Activated CD4-positive, alpha-beta T cell treated with anti-CD3 and anti-CD28 coated beads, Interleukin-10, Interleukin-2, amounts not matched to agents 100 ng/mL and 50 ng/mL, durations not matched to agents 16 hours and 8 hours (primary cell): ENCODE results near the gene ALG8.
A peak's percentile ranks its signal among the peaks of the same experiment; 100 is the strongest.

Experiments
- DNase-seq: peaks from one replicate; pipeline ENCODE4 v3.0.0-alpha.2; 2020

ALG8 gene

DNA sequence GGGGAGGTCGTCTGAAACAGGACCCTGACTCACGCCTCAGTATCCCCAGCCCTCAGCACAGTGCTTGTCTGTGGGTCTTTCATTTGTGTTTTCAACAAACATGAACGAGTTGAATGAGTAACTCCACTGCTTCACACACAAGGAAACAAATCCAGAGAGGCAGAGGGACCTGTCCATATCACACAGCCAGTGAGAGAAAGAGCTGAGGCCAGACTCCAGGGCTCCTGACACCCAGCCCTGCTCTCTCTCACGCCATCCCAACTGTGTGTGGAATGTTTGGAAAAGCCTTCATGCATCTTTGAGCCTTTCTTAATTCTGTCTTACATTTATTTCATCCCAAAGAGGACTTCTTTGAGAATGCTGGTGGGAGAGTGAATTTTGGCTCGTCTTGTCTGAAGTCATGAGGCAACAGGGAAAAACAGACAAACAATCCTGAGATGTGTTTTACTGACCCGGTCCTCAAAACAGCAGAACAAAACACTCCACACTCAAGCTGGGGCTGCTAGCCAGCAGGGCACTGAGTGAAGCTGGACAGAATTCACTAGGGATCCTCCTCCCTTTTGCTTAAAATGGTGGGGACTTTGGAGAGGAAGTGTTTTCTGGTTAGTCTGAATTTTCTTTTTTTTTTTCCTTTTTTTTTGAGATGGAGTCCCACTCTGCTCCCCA, 19.7 kb upstream of the ALG8 start:
- DNase-seq: no peak

DNA sequence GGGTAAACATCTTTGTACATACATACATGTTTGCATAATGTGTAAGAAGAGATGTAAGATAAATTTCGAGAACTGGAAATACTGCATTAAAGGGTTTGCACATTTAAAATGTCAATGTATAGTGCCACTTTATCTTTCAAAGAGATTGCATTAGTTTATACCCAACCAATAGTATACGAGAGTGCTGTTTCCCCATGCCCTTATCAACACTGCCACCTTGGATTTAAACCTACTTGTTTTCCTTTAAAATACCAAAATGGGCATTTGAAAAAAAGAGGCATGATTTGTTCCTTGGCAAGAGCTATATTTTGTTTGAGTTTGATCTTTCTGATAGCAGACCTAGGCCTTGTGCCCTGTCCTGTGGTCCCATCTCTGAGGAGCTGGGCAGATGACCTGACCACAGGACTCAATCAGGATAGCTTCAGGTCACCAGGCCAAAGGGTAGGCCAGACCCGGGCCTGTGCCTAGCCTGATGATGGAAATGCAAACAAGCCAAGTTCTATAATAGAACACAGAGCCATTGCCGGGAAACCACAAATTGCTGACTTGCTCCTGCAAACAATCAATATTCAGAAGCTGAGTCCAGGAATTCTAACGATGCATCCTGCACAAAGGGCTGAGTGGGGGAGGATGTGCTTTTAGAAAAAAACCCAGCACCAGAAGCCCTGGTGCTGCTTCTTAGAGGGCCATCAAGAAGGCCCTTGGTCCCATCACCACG, 16.9 kb upstream of the ALG8 start:
- DNase-seq: no peak

DNA sequence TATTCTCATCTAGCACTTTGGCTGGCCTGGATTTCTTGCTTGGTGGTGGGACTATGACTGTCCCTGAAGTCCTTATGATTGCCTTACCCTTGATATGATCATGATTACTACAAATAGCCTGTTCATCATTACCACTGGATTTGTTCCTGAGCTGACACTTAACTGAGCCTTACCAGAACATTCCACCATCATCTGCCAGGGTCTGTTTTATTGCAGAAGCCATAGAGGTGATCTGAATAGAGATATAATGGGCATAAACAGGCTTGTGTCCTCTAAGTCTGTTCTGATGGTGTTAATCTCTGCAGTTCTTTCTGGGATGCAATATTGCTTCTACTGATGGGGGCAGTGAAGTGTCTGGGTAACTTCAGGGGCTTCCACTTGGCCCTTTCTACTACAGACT, 12.4 kb upstream of the ALG8 start:
- DNase-seq: no peak

DNA sequence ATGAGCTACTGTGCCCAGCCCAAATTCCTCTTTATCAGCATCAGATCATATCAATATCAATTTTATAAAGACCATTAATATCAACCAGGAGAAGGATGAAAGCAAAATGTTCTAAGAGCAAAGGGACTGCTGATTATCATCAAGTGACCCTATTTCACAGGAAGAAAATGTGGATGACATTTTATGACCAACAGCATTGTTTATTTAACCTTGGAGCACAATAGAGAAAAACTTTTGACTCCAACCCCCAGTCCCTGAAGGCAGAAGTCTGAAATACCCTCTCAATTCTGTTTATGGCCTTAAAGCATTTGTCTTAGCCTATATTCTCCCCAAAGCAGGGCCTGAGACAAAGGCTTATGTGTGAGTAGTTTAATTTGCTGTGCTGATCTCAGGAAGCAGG, 11.3 kb upstream of the ALG8 start:
- DNase-seq: no peak

DNA sequence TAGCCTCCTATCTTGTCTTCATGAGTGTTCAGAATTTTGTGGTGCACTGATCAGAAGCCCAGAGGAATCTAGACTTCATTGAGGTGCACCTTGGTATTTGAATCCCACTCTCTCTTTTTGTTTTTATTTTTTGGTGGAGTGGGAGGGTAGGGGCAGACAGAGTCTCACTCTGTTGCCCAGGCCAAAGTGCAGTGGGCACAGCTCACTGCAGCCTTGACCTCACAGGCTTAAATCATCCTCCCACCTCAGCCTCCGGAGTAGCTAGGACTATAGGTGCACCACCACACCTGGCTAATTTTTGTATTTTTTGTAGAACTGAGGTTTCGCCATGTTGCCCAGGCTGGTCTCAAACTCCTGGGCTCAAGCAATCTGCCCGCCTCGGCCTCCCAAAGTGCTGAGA, 10.9 kb upstream of the ALG8 start:
- DNase-seq: no peak

DNA sequence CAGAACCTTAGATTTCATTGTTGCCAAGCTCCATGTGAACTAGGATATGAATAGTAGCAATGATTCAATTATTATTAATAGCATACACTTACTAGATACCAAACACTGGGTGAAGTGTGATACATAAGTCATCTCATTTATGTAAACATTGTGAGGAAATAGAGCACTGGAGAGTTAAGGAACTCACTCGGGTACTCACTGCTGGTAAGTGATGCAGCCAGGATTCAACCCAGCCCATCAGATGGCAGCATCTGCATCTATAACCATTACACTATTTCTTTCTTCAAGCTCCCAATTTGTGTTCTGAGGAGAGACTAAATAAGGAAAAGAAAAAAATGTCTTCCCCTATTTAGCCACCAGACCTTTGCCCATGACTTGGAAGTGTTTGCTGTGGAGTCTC, 10.2 kb upstream of the ALG8 start:
- no peak for DNase-seq

DNA sequence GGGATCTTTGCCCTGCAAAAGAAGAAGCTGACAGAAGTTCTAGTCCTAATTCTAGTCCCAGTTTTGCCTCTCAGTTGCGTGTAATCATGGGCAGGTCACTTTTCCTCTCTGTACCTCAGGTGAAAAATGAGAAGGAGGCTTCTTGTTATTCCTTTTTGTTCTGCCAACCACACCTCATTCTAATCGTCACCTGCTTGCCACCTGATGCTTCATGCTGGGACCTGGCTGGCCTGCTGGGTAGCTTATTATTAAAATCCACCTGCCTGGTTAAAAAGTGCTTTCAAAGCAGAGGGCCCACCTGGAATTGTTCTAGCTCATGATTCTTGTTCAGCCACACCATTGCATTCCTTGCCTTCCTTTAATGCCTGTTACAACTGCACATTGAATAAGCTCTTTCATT, 8.4 kb upstream of the ALG8 start:
- DNase-seq: no peak

DNA sequence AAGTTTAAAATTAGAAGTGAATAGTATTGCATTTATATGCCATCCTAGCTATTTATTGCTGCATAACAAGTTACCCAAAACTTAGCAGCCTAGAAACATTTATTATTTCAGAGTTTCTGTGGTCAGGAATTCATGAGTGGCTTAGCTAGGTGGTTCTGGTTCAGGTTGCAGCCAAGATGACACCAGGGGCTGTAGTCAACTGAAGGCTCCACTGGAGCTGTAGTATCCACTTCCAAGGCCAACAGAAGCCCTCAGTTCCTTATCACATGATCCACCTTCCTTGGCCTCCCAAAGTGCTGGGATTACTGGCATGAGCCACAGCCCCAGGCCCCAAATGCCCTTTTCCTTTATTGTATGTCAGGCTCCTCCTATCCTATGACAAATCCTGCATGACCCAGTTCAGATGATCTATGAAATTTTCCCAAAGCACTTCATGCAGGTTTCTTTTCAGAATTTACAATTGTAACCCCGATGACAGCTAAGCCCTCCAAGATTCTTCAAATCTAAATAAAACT, 6.1 kb upstream of the ALG8 start:
- DNase-seq: no peak

DNA sequence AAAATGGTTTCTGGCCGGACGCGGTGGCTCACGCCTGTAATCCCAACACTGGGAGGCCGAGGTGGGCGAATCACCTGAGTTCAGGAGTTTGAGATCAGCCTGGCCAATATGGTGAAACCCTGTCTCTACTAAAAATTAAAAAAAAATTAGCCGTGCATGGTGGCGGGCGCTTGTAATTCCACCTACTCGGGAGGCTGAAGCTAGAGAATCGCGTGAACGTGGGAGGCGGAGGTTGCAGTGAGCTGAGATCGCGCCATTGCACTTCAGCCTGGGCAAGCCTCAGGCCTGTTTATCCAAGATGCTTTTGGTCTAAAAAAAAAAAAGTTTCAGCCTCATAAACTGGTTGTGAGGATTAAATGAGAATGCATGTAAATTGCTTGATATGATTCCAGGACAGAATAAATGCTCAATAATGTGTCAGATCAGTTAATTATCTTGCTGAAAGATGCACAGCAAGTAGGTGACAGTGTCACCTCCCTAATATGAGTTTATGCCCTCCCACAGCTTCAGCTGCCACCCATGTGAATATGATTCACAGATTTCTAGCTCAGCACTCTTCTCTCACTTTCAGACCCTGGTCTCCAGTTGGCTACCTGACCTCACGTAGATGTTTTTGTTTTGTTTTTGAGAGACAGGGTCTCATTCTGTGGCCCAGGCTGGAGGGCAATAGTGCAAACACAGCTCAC, 1.1 kb upstream of the ALG8 start:
- DNase-seq: no peak

DNA sequence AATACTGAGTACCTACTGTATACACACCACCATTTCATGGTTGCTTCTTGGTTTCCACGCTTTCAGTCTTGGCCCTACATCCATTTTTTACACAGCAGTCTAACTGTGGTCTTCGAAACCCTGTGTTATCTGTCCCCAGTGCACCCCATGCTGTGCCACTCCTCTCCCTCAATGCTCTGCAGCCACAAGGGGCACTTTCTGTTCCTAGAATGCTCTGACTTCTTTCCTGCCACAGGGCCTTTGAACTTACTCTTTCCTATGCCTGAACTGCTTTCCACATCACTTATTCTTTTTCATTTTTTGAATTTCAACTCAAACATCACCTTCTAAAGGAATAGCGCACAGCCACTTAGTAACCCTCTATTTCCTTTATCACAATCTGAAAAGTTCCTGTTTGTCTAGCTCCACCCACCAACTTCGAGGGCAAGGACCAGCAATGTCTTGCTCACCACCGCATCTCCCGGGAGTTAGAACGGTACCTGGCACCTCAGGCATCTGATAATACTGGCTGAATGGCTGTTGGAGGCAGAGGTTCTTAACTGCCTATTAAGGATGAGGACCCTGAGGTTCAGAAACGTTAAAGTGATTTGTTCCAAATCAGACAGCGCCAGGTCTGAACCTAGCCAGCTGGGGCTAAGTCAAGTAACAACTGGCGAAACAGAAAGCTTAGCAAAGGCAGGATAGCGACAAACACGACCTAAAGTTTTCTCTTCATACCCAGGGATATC, 568 bp downstream of the ALG8 start:
- DNase-seq: peak; percentile 68

DNA sequence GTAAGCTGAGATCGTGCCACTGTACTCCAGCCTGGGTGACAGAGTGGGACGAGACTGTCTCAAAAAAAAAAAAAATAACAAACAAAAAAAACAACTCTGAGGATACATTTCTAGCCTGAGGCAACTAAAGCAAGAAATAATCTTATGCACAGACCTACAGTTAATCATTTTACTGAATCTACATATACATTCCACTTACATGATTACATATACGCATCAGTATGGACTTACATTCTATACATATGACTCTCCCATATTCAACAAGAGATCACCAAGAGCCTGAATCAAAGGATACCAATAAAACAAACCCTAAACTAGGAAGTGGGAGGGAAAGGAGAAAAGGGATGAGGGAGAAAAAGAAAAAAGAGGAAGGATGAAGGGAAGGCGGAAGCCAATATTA, 1.1 kb downstream of the ALG8 start:
- DNase-seq: no peak

DNA sequence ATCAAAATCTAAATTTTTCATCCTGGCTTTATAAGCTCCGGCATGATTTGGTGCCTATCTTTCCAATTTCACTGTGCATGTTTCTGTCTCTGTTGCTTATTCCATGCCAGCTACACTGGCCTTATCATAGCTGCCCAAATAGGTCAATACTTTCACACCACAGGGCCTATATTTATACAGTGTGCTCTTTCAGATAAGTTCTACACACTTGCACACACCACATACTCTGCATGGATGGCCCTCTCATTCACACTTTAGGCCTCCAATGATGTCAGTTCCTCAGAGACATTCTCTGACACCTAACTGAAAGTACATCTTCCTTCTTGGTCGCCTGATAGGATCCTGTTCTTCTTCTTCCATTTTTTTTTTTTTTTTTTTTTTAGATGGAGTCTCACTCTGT, 7.0 kb downstream of the ALG8 start:
- DNase-seq: no peak

DNA sequence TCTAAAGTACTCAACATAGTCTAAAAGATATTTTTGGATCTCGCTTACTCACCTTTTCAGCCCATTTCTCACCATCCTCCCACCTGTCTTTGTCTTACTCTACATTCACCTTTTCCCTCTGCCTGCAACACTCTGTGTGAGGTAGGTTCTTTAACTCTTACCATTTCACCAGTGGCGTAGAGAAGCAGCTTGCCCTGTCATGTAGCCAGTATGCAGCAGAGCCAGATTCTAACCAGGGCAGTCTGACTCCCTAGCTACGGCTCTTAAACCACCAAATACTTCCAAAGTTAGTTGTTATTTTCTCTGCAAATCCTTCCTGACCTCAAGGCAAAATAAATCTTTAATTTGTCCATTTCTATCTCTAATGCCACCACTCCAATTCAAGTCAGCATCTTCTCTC, 7.5 kb downstream of the ALG8 start:
- no peak for DNase-seq

DNA sequence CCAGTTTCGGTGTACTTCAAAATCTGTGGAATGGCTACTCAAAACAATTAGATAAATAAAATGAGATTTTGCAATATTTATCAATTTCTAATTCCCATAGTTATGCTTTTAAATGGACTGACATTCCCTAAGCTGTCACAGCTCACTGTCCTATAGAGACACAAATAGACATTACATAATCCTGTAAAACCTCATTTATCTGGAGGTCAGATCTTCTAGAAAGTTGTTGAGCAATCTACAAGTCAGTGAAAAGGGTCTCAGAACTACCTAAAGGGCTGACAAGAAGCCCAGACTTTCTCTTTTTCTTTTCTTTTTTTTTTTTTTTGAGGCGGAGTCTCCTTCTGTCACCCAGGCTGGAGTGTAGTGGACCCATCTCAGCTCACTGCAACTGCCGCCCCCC, 12.0 kb downstream of the ALG8 start:
- DNase-seq: no peak

DNA sequence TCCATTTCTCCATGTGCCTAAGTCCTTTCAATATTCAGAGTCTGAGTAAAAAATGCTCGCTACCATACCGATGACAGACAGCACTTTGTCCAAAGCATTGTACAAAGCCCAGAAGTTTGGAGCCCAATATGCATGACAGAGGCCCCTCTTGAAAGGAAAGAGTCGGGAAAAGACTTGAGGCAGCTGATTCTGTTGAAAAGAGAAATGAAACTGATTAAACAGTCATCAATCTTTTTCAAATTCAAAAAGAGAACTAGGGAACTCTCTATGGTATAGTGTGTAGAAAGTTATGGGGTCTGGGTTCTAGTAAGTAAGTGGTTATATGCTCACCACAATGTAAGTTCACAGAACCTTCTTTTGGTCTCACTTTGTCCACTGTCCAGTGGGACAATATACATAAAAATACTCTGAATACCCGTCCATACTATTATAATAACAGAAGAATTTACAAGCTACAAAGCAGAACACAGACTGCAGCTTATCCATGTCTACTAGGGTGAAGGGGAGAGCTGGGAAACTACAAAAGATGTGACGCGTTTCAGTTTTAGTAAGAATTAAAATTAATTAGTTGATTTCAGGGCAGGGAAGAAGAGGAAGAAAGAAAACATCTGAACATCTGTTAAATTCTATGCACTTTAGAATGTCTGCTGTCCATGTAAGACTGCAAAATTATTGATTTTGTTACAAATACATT, 26.7 kb downstream of the ALG8 start:
- DNase-seq: no peak

DNA sequence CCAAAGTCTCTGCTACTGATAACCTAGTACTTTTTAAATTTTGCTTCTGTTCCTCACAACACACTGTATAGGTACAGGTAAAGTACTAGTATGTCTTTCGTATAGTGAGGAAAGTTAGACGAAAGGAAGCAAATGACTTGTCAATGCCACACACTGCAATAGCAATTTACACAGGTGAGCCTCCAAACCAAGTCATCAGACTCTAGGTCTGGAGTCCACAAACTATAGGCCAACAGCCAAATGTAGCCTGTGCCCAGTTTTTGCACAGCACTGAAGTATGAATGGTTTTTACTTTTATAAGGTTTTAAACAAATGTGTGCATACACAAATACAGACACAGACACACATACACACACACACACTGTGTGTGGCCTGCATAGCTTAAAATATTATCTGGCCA, 28.1 kb downstream of the ALG8 start:
- DNase-seq: no peak

DNA sequence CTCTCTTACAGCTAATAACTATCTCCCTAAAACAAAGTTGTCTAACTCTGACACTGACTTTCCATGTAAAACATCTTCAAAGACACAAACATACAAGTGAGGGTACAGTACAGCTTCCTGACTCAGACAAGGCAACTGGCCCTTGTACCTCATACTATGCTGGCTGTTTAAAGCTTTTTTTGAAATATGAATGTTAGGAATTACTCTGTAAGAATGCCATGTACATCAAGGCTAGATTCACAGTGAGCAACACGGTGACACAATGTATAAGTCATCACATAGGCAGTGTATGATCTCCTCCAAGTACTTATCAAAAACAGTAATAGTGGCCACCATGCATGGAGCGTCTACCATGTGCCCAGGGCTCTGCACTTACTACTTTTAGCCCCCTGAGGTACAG, 28.6 kb downstream of the ALG8 start:
- no peak for DNase-seq

DNA sequence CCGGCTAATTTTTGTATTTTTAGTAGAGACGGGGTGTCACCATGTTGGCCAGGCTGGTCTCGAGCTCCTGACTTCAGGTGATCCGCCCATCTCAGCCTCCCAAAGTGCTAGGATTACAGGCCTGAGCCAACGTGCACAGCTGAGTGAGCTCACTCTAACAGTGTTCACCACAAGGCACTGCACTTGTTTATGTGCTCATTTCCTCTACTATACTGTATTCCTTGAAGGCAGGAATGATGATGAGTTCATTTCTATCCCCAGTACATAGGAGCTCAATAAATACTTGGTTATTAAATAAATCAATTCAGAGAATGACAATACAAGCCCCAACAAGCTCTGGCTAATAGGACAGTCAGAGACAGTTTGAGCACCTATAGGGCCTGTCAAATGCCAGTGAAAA, 29.1 kb downstream of the ALG8 start:
- DNase-seq: no peak

DNA sequence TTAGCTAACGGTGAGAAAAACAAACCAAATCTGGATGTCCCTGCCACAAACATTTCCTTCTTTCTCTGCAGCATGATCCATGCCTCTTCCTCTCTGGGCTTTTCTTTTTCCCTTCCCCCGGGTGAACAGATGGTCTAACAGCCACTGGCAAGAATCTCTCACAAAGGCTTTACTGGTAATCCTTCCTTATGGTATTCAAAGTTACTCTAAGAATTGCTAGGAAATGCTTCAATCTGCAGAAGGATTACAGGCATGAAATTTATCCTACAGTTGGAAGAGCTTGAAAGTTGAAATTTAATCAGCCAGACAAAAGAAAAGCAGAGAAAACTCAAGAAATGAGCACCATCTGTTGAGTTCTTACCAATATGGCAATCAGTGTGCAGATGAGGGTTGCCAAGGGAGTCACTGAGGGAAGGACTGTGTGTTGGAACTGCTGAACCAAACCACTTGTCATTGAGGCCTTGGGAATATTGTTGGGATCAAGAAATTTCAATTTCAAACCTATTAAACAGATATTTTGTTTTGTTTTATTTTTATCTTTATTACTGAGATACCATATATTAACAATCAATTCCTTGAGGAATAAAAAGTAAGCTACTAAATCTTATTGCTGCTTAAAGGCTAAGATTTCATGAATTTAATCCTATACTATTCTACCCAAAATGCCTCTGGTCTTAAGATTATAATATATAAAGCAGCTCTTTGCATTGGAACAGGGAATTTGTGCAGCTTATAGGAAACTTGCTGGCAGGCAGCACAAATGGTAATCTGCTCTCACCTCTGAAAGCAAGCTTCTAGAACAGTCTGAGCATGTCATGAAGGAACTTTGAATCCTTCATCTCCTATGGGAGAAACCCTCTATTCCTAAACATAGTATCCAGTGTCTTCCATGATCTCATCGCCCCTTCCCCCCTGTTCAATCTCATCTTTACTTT, 30.1 kb downstream of the ALG8 start:
- DNase-seq: no peak

DNA sequence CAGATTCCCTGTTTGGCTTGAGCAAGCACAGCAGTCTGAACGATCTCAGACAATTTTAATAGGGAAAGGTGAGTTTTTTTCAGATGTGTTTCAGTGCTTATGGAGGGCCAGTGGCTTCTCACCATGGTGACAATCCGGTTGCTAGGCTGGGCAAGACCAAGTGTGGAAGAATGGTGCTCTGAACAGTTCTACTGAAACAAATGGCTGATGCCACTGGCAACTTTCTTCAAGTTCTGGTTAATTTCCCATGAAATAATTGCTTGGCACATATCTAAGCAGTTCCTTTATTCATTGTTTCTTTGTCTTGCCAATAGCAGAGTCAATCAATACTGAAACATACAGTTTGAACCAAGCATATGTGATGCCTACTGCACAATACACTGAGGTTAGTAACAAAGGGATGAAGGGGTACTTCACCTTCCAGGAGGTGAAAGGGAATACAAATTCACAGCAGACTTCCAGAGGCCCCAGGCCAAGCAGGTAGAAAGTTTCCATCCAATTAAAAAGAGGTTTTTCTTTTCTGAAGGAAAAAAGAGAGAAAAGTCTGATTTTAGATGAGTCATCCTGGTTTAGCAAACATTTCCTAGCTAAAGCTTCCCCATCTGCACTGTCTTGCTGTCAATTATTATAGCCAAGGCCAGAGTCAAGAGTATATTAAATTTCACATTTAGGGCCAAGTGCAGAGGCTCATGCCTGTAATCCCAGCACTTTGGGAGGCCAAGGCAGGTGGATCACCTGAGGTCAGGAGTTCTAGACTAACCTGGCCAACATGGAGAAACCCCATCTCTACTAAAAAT, 38.6 kb downstream of the ALG8 start:
- no peak for DNase-seq

DNA sequence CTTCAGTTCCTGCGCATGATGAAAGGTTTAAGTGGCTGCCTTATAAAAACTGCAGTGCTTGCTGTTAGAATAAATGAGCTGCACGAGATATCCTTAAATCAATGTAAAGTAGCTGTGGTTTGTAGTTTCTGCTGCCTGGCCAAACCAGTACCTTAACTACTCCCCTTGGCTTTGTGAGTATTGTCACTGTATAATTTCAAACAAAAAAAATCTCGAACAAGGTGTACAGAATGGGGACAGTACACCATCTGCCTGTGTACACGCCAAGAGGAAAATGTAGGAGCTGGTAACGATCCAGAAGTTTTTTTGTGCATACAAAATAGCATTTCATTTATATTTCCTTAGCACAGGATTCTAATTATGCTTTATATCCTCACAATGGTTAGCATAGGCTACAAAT, 39.2 kb downstream of the ALG8 start:
- no peak for DNase-seq
